Activated naive CD4-positive, alpha-beta T cell treated with anti-CD3 and anti-CD28 coated beads for 36 hours (primary cell): ENCODE measurements around the gene NRXN3. TPM values are rescaled to one million over a fixed set of nuclear protein-coding genes. Genes with fewer than 3 reads are reported as not detected.
A peak's percentile ranks its signal among the peaks of the same experiment; 100 is the strongest.

Experiments used
- CTCF ChIA-PET: fragments of 350-600 bp; sonication (Branson Sonifier 250); formaldehyde crosslinking; loops from one replicate; lab custom pipeline; 2021; ENCODE audit warnings: antibody characterized with exemption; lab: Charles Lee
- DNase-seq: peaks from one replicate; pipeline ENCODE4 v3.0.0-alpha.2; 2020
- H3K27ac Mint-ChIP-seq: one replicate; pipeline ENCODE4 v1.8.0; 2021; ENCODE audit warnings: mild to moderate bottlenecking, mixed read lengths
- H3K27me3 Mint-ChIP-seq: one replicate; pipeline ENCODE4 v1.8.0; 2021; ENCODE audit warnings: low read depth, mixed read lengths
- H3K36me3 Mint-ChIP-seq: one replicate; pipeline ENCODE4 v1.8.0; 2021; ENCODE audit warnings: low read depth, mixed read lengths
- H3K4me1 Mint-ChIP-seq: one replicate; pipeline ENCODE4 v1.8.0; 2021; ENCODE audit warnings: low read depth, mixed read lengths
- H3K4me3 Mint-ChIP-seq: one replicate; pipeline ENCODE4 v1.8.0; 2021; ENCODE audit warnings: mild to moderate bottlenecking, moderate library complexity, mixed read lengths
- H3K9me3 Mint-ChIP-seq: one replicate; pipeline ENCODE4 v1.8.0; 2021; ENCODE audit warnings: mixed read lengths
- intact Hi-C: fragments of 100-400 bp; cut with micrococcal nuclease; formaldehyde crosslinking; loops from one replicate; pipeline ENCODE4 v1.15.1; 2023
- total RNA-seq, 2 experiments: library from RNA; stranded (reverse); gene quantifications; one replicate each; pipeline ENCODE4 v1.2.3, GENCODE V29; 2021

Gene NRXN3
- total RNA-seq, 2 experiments from 2014 or later = not detected

DNA sequence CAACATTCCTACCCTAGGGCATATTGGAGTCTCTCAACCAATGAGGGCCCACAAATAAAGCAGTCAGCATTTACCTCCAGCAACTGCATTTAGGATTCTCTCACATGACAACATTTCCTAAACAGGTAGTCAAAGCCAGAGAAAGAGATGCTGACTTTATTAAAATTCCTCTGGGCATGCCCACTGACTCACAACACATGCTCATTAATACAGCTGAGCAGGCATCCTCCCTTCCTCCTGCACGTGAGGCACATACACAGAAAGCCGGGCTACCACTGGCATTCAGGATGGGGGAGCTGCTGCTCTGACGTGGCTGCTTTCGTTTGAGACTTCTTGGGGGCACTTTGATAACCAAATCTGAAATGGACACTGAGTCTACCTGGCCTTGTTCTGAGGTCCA lies 174.1 kb downstream of the NRXN3 start:
- no peak overlapping the region for H3K27ac Mint-ChIP-seq
- CTCF ChIA-PET = no interaction called here

DNA sequence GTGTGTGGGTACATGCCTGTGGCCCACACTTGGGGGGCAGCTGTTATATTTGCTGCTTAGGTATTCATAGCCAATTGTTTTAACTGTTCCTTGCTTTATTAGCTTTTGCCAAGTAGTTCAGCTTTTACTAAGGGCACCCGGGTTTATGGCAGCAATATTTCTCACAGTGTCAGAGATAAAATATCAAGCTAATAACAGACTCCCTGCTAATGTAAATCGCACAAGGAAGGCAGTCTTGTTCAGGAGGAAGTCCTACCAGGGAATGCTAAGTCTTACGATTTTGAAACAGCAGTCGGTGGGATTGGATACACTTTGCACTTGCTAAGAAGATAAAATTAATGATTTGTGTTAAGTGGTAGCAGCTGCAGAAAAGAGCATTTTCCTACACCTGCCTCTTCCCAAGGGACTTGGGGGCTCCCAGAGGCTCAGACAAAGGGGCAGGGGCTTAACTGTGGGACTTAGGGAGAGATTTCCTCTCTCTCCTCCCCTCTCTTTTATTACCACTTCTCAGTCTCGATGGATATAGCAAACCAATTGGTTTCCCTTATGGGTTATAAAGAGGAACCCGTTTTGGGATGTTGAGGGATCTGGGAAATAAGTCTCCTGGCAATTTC lies 175.1 kb downstream of the NRXN3 start:
- CTCF ChIA-PET = no interaction called here
- Mint-ChIP-seq H3K27me3 (no peaks in the 10 kb centered on the region), H3K4me3 (no peak overlapping the region), H3K27ac (no peak overlapping the region), H3K36me3 (no peaks in the 10 kb centered on the region), H3K4me1 (no peaks in the 10 kb centered on the region), H3K9me3 (no peaks in the 10 kb centered on the region)
- intact Hi-C loops = no loop called here
- DNase-seq = no peak

More for the DNA sequence above, 174.1 kb downstream of the NRXN3 start:
- Mint-ChIP-seq H3K9me3 (no peaks in the 10 kb centered on the region), H3K36me3 (no peaks in the 10 kb centered on the region), H3K4me3 (no peak overlapping the region), H3K4me1 (no peaks in the 10 kb centered on the region), H3K27me3 (no peaks in the 10 kb centered on the region)
- intact Hi-C loops = no loop called here
- DNase-seq = no peak

DNA sequence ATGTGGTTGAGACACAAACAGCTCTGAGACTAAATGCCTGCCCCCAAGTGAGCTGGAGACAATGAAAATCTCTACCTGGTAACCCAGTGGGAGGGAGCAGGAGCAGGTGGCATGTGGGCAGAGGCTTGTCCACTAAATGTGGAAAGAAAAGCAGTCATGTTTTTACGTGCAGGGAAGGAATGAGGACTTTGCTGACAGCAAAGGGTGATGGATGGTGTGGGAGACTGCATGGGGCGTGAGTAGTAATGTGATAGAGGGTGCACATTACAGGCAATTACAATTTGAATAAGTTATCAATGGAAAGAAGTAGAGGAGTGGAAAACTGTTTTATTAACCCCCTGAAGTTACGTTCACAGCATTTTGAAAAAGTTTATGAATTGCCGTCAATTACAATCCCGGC lies 176.6 kb downstream of the NRXN3 start:
- Mint-ChIP-seq H3K4me1 (no peaks in the 10 kb centered on the region), H3K36me3 (no peaks in the 10 kb centered on the region), H3K9me3 (no peaks in the 10 kb centered on the region), H3K4me3 (no peak overlapping the region), H3K27me3 (no peaks in the 10 kb centered on the region), H3K27ac (no peak overlapping the region)
- intact Hi-C loops = no loop called here
- no peak for DNase-seq
- CTCF ChIA-PET = no interaction called here

DNA sequence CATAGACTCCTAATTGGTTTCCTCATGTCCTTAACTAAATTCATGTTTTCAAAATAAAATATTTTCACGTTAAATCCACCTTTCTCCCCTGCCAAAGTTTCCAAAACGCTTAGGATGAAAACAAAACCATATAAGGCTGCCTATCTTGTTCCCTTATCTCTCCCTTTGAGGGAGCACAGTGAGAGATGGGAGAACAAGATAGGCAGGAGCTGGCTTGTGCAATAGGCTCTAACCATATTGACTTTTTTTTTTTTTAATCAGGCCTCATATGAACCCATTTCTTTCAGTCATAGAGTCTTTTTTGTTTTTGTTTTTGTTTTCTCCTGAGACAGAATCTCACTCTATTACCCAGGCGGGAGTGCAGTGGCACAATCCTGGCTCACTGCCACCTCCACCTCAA lies 184.9 kb downstream of the NRXN3 start:
- intact Hi-C loops = no loop called here
- H3K9me3 Mint-ChIP-seq = no peaks in the 10 kb centered on the region
- no peak for DNase-seq
- no peaks in the 10 kb centered on the region for H3K4me1 Mint-ChIP-seq
- no peaks in the 10 kb centered on the region for H3K27me3 Mint-ChIP-seq
- H3K27ac Mint-ChIP-seq = no peak overlapping the region
- no peaks in the 10 kb centered on the region for H3K36me3 Mint-ChIP-seq
- CTCF ChIA-PET = no interaction called here
- no peak overlapping the region for H3K4me3 Mint-ChIP-seq

DNA sequence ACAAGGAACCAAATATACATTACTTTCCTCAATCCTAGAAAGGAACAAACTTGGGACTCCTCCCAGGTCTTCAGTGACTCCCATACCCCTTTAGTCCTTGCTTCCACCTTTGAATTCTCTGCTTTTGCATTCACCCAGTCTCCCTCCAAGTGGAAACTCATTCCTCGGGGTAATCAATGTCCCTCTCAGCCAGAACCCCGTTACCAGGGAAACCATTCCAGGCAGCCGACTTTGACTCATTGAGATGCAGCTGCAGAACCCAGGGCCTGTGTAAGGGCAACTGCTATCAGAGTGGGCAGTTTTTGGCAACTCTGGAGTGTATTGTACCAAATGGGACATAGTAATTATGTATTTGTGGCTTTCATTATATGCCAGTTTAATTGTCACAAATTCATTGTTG lies 186.2 kb downstream of the NRXN3 start:
- DNase-seq = no peak
- intact Hi-C loops = no loop called here
- CTCF ChIA-PET = no interaction called here

DNA sequence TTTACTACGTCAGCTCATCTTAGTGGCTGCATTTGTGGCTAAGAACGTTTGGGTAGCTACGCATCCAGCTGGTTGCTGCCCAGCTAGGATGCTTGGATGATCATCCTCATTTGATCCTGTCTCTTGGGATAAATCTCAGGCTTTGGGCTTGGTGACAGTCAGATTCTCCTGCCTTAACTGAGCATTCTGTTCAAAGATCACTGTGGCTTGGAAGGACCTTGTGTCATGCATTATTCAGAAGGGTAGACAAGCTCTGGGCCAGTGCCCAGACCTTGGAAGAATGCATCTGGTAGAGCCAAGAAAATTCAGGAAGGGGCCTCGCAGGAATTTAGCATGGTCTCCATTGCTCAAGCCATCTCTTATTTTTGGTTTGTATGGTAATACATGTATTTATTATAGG lies 188.4 kb downstream of the NRXN3 start:
- H3K9me3 Mint-ChIP-seq = no peaks in the 10 kb centered on the region
- H3K27me3 Mint-ChIP-seq = no peaks in the 10 kb centered on the region
- no peak overlapping the region for H3K4me3 Mint-ChIP-seq
- H3K36me3 Mint-ChIP-seq = no peaks in the 10 kb centered on the region
- intact Hi-C loops = no loop called here
- CTCF ChIA-PET = interaction anchor here (1.5 kb wide), 1 partner anchor 10 kb away, joined by 3 read pairs; no protein-coding TSS in a partner anchor
- no peaks in the 10 kb centered on the region for H3K4me1 Mint-ChIP-seq
- no peak overlapping the region for H3K27ac Mint-ChIP-seq
- no peak for DNase-seq

More for the DNA sequence above, 186.2 kb downstream of the NRXN3 start:
- Mint-ChIP-seq H3K27ac (no peak overlapping the region), H3K9me3 (no peaks in the 10 kb centered on the region), H3K4me3 (no peak overlapping the region), H3K27me3 (no peaks in the 10 kb centered on the region), H3K36me3 (no peaks in the 10 kb centered on the region), H3K4me1 (no peaks in the 10 kb centered on the region)

DNA sequence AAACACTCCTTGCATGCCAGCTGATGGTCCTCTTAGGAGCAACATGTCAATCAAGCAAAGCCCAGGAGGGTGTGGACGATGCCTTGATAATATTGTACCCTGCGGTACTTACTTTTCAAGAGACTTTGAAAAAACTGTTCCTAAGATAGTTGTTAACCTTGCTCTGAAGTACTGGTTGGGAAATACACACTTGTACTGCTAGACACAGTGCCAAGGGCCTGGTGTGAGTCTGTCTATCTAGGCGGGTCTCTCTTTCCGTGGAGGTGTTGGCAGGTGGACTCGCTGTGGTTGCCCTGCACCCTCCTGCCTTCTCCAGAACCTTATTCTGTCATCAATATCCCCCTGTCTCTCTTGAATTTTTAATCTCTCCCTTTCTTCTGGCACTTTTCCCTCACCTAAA lies 189.4 kb downstream of the NRXN3 start:
- no peak for DNase-seq
- no peaks in the 10 kb centered on the region for H3K4me1 Mint-ChIP-seq
- H3K36me3 Mint-ChIP-seq = no peaks in the 10 kb centered on the region
- no peaks in the 10 kb centered on the region for H3K9me3 Mint-ChIP-seq
- intact Hi-C loops = no loop called here
- CTCF ChIA-PET = no interaction called here
- H3K27ac Mint-ChIP-seq = no peak overlapping the region
- H3K4me3 Mint-ChIP-seq = no peak overlapping the region
- H3K27me3 Mint-ChIP-seq = no peaks in the 10 kb centered on the region

DNA sequence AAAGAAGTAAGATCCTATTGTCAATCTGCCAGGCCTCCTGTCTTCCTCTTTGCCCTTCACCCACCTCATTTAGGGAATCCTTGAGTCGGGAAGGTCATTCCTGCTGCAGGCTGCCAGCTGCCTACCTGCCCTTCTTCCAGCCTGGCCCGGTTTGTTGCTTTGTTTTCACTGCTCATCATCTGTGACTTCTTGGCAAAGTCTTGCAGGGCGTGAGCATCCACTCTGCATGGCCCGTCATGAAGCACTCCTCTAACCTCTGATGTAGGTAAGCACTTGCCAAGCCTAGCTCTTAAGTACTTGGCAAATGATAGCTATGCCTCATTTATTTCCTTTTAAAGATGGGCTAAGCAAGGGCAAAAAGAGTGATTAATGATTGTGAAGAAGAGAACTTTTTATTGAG lies 192.8 kb downstream of the NRXN3 start:
- no peak overlapping the region for H3K4me3 Mint-ChIP-seq
- DNase-seq = no peak
- CTCF ChIA-PET = no interaction called here
- no peaks in the 10 kb centered on the region for H3K36me3 Mint-ChIP-seq
- no peaks in the 10 kb centered on the region for H3K4me1 Mint-ChIP-seq
- intact Hi-C loops = no loop called here
- peaks cover 2% of the 10 kb centered on the region for H3K9me3 Mint-ChIP-seq
- H3K27me3 Mint-ChIP-seq = no peaks in the 10 kb centered on the region
- H3K27ac Mint-ChIP-seq = no peak overlapping the region

DNA sequence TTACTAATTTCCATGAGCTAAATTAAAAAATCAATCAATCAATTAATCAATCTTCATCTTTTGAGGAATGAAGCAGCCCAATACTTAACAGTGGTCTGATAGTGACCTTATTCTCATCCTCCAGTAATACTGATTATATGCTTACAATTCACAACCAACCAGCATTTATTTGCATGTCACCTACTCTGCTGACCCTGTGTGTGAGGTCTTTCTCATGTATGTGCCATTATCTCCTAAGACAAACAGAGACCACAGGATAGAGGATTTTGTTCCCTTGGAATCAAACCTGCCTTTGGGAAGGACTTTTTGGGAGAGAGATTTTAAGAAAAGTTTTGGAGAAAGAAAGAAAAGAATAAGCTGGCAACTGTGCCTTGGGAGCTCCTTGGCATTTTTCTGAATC lies 197.2 kb downstream of the NRXN3 start:
- H3K9me3 Mint-ChIP-seq = peaks cover 2% of the 10 kb centered on the region
- CTCF ChIA-PET = no interaction called here
- peaks cover 4% of the 10 kb centered on the region for H3K27me3 Mint-ChIP-seq
- intact Hi-C loops = no loop called here
- H3K27ac Mint-ChIP-seq = no peak overlapping the region
- H3K4me1 Mint-ChIP-seq = no peaks in the 10 kb centered on the region
- no peaks in the 10 kb centered on the region for H3K36me3 Mint-ChIP-seq
- no peak overlapping the region for H3K4me3 Mint-ChIP-seq
- DNase-seq = no peak

DNA sequence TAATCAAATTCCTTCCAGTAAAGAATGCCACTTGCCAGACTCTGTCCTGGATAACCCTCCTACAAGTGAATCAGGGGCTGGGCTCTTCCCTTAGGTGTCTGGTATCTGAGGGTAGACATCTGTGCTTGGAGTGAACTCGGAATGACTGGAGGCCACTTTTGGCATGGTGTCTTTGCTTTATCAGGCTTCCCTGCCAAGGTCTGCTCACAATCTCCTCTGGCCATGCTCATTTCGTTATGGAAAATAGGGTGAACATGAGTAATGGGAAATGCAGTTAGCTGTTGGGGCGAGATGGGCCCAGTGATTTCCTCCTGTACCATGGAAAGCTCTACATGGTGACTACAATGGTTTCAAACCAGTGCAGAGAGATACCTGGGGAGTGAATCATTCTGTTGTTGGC lies 212.9 kb downstream of the NRXN3 start:
- DNase-seq = no peak
- Mint-ChIP-seq H3K4me3 (no peak overlapping the region), H3K27me3 (no peaks in the 10 kb centered on the region), H3K36me3 (no peaks in the 10 kb centered on the region), H3K9me3 (peaks cover 4% of the 10 kb centered on the region), H3K27ac (no peak overlapping the region), H3K4me1 (no peaks in the 10 kb centered on the region)
- CTCF ChIA-PET = no interaction called here
- intact Hi-C loops = no loop called here

DNA sequence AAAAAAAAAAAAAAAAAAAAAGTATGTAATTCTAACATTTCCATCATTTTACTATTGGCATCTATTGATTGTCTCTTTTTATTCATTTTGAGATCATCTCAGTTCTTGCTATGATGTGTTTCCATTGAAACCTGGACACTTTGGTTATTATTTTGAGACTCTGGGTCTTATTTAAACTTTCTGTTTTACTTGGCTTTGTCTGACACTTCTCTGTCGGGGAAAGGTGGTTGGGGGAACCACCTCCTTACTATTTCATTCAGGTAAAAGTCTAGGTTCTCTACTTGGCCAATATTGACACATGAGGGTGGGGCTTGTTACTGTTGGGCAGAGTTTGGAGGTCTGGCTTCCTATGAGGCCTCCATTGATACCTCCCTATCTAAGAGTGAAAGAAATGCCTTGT lies 228.0 kb downstream of the NRXN3 start:
- Mint-ChIP-seq H3K36me3 (no peaks in the 10 kb centered on the region), H3K27ac (no peak overlapping the region), H3K4me1 (no peaks in the 10 kb centered on the region), H3K9me3 (no peaks in the 10 kb centered on the region), H3K4me3 (no peak overlapping the region), H3K27me3 (peaks cover 3% of the 10 kb centered on the region)
- intact Hi-C loops = no loop called here
- CTCF ChIA-PET = no interaction called here
- DNase-seq = no peak

DNA sequence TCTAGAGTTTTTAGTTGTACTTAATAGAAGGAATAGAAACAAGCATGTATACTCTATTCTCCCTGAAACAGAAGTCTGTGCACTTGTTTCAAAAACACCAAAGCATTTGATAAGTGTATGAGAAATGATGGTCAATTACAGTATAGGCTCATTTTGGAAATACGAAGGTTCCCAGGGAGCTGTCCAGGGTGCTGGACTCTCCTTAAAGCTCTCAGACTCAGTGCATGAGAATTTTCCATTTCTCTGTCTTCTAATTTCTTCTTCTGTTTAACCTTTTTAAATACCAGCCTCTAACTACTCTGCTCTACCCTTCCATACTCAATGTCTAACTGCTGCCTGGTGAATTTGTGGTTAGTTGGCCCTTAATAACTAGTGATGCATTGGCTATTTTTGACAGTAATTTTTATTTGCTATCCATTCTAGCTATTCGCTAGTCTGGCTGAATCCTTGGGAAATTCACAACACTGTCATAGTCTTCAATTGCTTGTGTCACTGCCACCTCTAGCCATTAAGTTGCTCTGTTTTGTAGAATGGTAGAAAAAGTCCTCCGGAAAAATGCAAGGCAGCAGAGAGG lies 229.2 kb downstream of the NRXN3 start:
- H3K27ac Mint-ChIP-seq = no peak overlapping the region
- peaks cover 6% of the 10 kb centered on the region for H3K27me3 Mint-ChIP-seq
- no peaks in the 10 kb centered on the region for H3K36me3 Mint-ChIP-seq
- CTCF ChIA-PET = no interaction called here
- intact Hi-C loops = no loop called here
- H3K9me3 Mint-ChIP-seq = no peaks in the 10 kb centered on the region
- H3K4me3 Mint-ChIP-seq = no peak overlapping the region
- H3K4me1 Mint-ChIP-seq = no peaks in the 10 kb centered on the region
- DNase-seq = peak; percentile 34

DNA sequence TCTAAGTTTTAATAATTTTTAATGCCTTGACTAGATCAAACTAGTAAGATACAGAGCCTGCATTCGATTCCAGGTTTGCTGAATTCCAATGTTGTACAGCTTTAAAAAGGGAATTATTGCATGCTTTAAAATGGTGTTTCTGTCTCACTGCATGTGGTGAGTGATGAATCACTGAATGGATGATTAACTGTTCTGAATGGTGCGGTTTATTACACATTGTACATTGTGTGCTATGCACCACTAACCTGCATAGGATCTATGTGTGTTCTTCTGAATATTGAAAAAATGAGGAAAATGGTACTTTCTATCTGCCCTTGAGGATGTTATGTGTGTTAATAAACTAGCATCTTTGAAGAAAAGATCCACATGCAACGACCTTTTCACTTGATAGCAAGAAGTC lies 231.7 kb downstream of the NRXN3 start:
- Mint-ChIP-seq H3K36me3 (no peaks in the 10 kb centered on the region), H3K4me3 (no peak overlapping the region), H3K27me3 (peaks cover 9% of the 10 kb centered on the region), H3K4me1 (no peaks in the 10 kb centered on the region), H3K27ac (no peak overlapping the region), H3K9me3 (no peaks in the 10 kb centered on the region)
- CTCF ChIA-PET = no interaction called here
- intact Hi-C loops = no loop called here
- no peak for DNase-seq
